ENCODE results near the gene COL24A1.

The COL24A1 gene

DNA sequence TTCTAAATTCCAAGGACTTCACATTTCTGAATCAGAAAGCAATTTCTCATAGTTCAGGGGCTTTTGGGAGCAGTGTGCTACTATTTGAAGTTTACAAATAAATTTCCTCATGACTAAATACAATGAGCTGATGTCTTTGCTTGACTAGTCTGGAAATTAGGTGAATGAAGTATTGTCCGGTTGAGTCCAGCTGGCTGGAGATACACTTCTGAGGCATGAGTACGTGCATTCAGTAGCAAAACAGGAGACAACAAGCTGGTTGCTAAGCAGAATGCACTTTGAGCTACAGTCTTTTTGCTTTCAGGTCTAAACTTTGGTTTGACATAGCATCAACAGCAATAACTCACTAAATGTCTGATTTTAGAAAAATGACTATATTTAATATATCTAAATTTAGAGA lies 475.5 kb downstream of the COL24A1 start:
- TF ChIP-seq ZNF274 (IDR thresholded peaks at IDR 0.05; ENCODE audit: low read depth, low read length): no peak
- no peak overlapping the region for H3K4me3 ChIP-seq (ENCODE audit: low read length)

Data from GM08714 (cell line).